IPS-NIHi7 (cell line): Measurements from ENCODE around the gene CRY2.
"Not testable (repeated sequence)": the region's sequence is repeated elsewhere in the genome, so short reads cannot be mapped to it uniquely, and the experiment has no call there.

Source experiments
- DNase-seq: peaks from one replicate; pipeline ENCODE4 v3.0.0; 2012; ENCODE audit warnings: mixed read lengths; ENCODE audit errors: extremely low spot score

Gene CRY2

DNA sequence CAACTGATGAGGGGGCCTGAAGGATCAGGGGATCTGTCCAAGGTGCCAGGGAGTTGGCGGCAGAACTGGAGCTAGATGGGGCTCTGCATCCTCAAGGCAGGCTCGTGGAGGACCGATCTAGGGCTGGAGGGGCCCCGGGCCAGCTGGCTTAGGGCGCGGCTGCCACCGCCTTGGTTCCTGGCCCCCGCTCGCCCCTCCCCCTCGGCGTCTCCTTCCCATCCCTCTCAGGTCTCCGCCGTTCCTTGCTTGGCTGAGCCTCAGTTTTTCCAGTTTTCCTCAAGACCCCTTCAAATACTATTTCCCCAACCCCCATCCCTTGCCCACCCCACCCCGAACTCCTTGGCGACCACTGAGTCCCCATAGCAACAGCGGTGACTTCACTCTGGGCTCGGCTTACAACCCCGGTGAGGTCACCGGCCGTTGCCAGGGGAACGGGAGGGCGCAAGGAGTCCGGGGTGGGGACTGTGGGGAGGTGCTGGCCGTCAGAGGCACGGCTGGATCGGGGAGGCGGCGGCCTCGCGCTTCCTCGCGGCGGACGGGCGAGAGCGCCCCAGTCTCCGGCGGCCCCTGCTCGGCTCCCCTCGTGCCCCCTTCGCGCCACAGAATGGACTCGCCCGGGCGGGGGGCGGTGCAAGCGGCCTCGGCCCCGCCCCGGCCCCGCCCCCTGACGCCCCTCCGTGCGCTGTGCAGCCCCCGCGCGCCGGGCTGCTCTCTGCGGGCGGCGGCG is 52.3 kb downstream of the CRY2 start:
- DNase-seq: peak; percentile 93

DNA sequence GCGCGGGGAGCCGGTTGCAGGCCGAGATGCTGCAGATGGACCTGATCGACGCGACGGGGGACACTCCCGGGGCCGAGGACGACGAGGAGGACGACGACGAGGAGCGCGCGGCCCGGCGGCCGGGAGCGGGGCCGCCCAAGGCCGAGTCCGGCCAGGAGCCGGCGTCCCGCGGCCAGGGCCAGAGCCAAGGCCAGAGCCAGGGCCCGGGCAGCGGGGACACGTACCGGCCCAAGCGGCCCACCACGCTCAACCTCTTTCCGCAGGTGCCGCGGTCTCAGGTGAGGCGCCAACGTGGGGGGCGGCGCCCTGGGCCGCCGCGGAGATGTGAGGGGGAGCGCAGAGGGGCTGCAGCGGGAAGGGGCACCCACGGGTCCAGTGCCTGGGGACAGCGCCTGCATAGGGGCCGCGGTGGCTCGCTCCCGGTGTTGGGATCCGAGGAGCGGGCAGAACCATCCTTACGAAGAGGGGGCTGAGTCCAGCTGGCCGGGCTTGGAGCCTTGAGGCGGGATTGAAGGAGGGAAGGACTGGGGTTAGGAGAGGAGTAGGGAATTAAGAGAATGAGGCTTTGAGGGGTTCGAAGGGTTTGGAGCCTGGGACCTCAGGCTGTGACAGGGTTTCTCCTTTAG is 53.0 kb downstream of the CRY2 start:
- not testable (repeated sequence) for DNase-seq

DNA sequence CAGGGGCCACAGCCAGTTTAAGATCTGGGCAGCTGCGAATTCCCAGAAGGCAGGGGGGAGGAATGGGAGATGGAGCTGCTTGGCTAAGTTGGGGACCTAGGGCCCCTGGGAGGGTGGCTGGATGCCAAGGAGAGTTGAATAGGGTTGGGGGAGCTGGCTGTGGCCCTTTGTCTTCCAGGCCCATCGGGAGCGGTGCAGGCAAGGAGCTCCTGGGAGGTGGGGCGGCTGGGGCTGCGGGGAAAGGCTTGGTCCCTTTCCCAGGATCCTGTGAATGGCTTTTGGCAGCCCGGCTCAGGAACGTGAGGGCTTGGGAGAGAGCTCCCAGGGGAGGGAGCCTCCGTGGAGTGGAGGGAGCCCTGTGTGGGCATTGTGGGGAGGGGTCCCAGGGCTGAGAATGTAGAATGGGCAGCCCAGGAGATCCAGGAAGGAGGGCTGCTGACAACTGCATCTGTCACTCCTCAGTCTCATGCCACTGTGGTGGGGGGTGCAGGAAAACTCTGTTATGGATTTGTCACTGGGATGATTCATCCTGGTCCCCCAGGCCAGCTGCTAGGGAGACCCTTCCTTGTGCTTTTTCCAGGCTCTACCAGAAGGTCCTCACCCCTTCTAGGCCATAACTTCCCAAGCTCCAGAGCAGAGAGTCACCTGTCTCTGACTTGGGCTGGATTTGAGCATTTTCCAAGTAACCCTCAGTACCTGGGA is 53.8 kb downstream of the CRY2 start:
- DNase-seq: no peak

DNA sequence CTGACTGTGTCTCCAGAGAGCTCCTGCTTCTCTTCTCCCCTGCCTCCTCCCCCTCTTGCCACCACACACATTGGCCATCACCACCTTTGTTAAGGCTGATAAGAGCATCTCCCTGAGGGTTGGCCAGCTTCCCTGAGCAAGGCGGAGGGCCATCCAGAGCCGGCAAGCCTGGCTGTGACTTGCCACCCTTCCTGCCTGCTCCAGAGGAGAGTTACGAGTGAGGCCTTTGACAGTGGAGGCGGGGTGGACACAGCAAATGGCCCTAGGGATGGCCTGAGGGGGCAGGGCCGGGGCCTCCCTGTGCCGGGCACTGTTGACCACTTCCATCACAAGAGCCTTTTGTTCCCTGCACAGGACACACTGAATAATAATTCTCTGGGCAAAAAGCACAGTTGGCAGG is 54.4 kb downstream of the CRY2 start:
- DNase-seq: no peak

DNA sequence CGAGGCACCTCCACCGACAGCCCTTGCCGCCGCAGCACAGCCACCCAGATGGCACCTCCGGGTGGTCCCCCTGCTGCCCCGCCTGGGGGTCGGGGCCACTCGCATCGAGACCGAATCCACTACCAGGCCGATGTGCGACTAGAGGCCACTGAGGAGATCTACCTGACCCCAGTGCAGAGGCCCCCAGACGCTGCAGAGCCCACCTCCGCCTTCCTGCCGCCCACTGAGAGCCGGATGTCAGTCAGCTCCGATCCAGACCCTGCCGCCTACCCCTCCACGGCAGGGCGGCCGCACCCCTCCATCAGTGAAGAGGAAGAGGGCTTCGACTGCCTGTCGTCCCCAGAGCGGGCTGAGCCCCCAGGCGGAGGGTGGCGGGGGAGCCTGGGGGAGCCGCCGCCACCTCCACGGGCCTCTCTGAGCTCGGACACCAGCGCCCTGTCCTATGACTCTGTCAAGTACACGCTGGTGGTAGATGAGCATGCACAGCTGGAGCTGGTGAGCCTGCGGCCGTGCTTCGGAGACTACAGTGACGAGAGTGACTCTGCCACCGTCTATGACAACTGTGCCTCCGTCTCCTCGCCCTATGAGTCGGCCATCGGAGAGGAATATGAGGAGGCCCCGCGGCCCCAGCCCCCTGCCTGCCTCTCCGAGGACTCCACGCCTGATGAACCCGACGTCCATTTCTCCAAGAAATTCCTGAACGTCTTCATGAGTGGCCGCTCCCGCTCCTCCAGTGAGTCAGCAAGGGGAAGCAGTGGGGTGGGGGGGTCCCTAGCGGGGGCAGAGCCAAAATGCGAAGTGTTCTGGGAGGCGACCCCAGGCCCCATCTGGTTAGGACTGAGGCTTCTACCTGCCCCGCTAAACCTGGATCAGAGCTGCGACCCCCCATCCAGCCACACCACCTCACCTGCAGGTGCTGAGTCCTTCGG is 55.4 kb downstream of the CRY2 start:
- DNase-seq: no peak

DNA sequence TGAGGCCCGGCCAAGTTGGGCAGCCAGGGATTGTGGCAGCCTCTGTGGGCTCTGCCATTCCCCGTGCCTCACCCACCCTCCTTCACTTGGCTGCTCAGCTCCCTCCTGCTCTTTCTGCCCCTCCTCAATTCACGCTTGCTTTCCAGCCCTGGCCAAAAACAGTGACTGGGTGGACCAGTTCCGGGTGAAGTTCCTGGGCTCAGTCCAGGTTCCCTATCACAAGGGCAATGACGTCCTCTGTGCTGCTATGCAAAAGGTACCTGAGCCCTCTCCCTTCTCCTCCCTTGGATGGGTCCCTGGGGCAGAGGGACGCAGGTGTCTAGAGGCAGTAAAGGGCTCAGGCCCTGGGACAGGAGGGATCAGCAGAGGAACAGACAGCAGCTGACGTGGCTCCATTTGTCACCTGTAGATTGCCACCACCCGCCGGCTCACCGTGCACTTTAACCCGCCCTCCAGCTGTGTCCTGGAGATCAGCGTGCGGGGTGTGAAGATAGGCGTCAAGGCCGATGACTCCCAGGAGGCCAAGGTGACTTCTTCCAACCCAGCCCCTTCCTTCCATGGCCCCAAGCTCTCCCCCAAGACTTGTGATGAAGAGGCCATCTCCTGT is 57.1 kb downstream of the CRY2 start:
- no peak for DNase-seq

DNA sequence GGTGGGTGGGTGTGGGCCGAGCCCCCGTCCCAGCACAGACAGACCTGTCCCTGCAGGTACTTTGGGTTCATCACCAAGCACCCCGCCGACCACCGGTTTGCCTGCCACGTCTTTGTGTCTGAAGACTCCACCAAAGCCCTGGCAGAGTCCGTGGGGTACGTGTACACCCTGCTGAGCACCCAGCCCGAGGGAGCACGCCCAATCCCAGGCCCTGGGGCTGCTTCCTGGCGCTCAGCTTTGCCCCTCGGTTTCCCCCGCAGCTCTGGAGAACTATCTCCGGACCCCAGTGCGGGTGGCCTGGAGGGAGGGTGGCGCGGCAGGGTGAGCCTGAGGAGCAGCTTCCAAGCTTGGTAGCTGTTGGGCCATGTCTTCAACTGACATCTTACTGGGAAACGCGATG is 57.8 kb downstream of the CRY2 start:
- no peak for DNase-seq

DNA sequence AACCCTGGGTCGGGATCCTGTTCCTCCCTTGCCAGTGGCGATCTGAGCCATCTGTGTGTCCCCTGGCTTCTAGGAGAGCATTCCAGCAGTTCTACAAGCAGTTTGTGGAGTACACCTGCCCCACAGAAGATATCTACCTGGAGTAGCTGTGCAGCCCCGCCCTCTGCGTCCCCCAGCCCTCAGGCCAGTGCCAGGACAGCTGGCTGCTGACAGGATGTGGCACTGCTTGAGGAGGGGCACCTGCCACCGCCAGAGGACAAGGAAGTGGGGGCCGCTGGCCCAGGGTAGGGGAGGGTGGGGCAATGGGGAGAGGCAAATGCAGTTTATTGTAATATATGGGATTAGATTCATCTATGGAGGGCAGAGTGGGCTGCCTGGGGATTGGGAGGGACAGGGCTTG is 58.3 kb downstream of the CRY2 start:
- DNase-seq: not testable (repeated sequence)

DNA sequence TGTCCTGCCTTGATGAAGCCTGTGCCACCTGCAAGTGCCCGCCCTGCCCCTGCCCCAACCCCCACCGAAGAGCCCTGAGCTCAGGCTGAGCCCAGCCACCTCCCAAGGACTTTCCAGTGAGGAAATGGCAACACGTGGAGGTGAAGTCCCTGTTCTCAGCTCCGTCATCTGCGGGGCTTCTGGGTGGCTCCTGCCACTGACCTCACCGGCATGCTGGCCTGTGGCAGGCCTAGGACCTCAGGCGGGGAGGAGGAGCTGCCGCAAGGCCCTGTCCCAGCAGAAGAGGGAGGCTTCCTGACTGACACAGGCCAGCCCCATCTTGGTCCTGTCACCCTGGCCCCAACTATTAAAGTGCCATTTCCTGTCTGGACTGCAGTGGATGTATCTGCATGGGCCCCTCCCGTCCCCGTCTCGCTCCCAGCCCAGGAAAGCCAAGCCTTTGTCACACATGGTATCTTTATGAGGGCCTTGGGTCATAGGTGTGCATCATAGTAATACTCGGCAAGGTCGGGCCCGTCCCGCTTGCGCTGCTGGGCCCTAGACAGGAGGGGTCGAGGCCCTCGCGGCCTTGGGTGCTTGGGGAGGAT is 58.9 kb downstream of the CRY2 start:
- no peak for DNase-seq

DNA sequence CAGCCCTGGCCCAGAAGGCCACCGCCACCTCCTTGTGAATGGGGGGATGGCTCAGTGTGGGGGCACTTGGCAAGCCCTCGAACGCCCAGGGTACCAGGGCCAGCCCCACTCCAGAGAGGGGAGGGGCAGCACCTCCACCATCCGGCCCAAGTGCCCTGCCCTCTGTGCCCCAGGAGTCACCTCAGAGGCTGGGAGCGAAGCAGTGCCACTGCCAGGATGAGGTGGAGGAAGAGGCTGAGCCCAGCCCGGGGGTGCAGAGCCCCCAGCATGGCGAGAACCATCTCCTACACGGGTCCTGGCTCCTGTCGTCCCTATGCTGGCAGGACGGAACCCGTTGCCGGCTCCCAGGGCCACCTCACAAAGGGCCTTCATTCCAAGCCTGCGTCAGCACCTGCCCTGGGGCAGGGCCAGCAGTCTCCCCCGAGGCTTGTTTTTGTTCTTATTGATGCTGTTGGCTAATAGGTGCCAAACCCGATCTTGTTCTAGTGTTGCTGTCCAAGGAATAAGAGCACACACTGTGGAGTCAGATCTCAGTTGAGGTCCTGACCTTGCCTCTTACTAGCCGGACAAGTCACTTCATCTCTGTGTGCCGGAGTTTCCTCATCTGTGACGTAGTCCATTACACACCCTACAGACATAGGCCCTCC is 59.8 kb downstream of the CRY2 start, which contains the start of gene FREY1:
Gene FREY1, minus strand, starts transcription at position 307 of the 647 bp plus-strand sequence. Its CDS starts 26 bp downstream, at position 281.
- DNase-seq: no peak

DNA sequence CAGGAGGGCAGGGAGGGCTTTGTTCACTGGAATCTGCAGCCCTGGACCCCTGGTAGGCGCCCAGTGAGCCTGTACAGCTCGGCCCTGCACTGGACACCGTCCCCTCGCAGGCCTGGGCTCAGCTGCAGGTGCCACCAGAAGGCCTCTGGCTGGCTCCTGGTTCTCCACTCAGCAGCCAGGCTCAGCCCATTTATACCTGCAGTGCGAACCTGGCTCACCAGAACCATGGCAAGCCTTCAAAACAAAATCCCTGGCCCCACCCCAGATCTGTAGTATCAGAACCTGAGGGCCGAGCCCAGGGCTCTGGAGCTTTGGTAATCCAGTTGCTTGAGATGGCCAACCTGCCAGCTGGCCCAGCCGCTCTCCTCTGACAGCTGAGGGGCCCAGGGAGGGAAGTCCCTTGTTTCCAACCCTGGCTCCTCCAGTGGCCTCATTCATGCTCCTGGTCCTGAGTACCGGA is 60.7 kb downstream of the CRY2 start:
- DNase-seq: no peak

DNA sequence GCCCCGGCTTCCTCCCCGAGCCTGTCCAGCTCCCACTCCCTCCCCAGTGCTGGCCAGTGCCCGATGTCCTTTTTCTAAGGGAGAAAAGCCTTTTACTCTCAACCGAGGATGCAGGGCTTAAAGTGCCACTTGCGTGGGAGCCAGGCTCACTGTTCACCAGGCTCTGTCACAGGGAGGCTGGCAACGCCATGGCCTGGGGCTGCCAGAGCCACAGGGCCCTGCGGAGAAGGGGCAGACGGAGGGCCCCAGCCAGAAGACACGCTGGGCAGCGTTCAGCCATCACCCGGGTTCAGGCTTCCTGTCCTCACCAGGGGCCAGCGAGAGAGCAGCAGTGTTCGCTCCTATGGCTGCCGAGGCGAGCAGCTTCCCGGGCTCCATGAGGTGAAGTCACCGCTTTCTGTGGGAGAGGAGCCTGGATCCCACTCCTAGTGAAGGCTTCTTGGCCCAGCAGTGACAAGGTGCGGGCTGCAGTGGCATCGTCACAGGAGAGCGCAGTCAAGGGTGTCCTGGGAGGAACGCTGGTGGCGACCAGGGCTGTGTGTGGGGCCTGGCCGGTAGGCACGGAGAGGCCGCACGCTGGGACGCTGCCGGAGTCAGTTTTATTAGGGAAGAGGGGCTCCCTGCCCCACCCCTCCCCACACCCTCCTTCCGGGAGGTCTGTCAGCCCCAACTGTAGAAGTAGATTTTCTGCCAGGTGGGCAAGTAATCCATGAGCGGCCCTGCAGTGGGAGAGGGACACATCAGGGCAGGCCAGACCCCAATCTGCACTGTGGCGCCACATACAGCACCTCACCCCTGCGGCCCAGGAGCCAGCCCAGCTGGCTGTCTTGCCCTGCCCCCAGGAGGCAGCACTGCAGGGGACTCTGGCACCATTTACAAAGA is 62.6 kb downstream of the CRY2 start:
- no peak for DNase-seq

DNA sequence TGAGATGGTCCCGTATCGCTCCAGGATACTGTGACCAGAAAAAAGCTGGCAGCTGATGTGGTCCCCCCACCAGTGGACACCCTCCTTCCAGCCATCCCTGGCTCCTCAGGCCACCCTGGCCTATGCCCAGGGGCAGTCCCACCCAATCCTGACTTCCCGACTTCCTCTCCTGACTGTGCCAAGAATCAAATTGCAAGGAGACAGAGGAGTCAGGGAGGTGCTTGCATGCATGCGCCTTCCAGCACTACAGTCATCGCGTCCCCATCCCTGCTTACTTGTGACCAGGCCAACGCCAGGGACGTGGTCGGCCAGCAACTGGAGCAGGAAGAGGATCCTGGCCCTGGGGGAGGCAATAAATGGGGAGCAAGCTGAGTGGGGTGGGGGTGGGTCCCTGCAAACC is 63.3 kb downstream of the CRY2 start:
- no peak for DNase-seq

DNA sequence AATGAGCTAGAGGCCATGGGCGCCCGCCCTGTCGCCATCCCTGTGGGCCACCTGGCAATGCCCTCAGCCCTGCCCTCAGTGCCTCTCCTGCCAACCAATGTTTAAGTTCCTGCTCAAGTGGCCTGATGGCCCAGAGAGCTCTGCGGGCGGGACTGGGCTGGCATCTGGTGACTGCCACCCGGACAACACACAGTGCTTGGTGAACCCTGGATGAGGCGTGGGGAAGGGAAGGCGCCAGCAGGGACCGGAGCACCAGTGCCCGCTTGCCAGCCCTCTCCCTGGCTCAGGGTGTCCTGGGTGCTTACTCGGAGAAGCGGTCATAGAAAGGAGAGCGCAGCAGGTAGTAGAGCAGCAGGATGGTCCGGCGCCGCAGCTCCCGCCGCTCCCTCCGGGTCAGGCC is 66.2 kb downstream of the CRY2 start:
- DNase-seq: no peak

DNA sequence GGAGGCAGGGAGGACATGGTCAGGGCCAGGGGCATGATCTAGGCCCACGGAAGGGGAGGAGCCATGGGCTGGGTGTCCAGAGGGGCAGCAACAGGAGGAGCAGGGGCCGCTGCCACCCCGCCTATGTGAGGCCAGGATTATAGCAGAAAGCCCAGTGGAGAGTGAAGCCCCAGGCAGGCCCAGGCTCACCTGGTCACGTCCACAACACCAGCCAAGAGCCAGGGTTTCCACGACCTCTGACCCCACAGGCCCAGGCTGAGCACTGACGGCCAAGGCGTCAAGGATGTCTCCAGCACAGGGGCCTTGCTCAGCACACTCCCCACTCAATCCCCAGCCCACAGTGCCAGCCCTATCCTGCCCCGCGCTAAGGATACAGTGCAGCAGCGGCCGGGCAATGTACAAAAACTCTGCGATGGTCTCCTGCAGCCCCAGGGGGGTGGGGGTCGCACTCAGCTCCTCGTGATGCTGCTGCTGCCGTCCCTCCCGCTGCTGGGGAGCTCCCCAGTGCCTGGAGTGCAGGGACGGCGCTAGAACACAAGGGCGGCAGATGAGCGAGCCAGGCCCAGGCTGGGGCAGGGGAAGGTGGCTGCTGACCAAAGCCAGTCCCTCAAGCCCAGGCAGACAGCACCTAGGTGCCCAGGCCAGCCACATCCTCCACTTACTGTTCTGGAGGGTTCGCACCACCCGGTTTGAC is 66.8 kb downstream of the CRY2 start:
- DNase-seq: no peak

DNA sequence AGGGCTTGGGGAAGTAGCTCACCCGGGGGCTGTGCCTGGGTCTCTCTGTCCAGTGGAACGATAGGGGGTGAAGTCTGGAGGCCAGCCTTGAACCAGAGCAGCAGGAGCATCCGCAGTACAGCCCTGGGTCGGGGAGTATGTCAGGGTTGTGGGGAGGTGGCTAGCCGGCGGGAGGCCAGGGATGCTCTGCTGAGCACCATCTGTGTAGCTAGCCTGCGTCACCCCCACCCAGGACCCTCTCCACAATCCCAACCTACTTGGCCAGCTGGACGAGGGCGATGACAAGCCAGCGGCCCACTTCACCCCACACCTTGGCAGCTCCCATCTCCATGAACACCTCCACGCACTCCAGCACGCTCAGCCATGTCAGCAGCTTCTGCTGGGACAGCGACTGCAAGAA is 68.2 kb downstream of the CRY2 start:
- no peak for DNase-seq

DNA sequence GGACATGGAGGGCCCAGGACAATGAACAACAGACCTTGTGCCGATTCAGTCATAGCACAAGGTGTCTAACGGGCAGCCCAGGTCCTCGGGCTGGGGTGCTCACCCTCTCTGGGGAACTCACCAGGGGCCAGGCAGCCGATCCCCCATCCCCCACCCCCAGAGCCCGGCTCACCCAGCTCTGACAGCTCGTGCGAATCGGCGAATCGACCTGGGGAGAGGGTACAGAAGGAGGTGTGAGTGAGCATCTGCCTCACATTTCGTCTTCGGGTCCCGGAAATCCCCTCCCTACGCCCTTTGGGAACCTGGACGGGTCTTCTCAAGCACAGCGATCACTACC is 70.0 kb downstream of the CRY2 start:
- no peak for DNase-seq

DNA sequence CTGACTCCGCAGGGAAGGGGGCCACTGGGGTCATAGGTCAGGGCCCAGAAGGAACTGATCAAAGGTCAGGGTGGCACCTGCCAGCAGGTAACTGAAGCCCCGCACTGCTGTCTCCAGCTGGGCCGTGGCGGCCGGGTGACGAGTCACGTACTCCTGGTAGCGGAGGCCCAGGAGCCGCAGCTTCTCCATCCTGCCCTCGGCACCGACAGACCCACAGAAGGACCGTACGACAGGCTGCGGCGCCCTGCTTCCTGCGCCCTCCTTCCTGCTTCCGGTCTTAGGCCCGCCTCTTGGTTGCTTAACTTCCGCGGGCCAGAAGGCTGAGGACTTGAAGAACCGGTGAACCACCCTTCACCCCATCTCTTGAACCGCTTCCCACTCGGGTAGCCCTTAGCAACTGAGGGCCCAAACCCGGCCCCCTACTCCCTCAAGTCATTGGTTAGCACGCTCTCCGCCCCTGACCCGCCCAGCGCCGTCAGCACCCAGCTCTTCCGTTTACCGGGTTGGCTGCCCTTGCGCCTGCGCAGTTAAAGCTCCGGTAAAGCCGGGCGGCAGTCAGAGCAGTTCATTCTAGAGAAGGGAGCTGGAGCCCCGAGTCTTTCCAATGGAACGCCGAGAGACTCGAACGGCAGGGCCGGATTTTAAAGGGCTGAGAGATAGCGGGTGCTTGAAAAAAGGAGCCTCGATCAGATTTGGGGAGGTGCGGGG is 70.5 kb downstream of the CRY2 start, which contains the start of gene PEX16:
Gene PEX16, minus strand, starts transcription at position 255 of the 708 bp plus-strand sequence. Its CDS starts 66 bp downstream, at position 189.
- peak; percentile 97 for DNase-seq
